Common myeloid progenitor, CD34-positive (primary cell): ENCODE data around the gene CASTOR2. TPM values are rescaled to one million over a fixed set of nuclear protein-coding genes. Genes with fewer than 3 reads are reported as not detected.
"Not testable (repeated sequence)": the region's sequence is repeated elsewhere in the genome, so short reads cannot be mapped to it uniquely, and the experiment has no call there.

ENCODE experiments used
- CTCF ChIA-PET: fragments of 350-600 bp; sonication (Branson Sonifier 250); formaldehyde crosslinking; loops from one replicate; lab custom pipeline; 2021; ENCODE audit warnings: antibody characterized with exemption; lab: Charles Lee
- POLR2A ChIA-PET: fragments of 350-600 bp; sonication (Branson Sonifier 250); formaldehyde crosslinking; loops from one replicate; lab custom pipeline; 2021; ENCODE audit warnings: antibody characterized with exemption; lab: Charles Lee
- DNase-seq, 3 donors: peaks; one replicate each; pipeline versions ENCODE4 v3.0.0 to v3.0.0-alpha.2; 2013
- H3K27ac ChIP-seq, 2 experiments: 1 replicate in 1 of 2; 2 replicates in 1 of 2; pipeline ENCODE4 v1.7.0; 2013; ENCODE audit warnings: inconsistent platforms in 2 of 2, low read length in 2 of 2, mild to moderate bottlenecking in 2 of 2, low read depth in 1 of 2, moderate library complexity in 1 of 2; ENCODE audit not compliant: severe bottlenecking in 2 of 2, insufficient read depth in 1 of 2, poor library complexity in 1 of 2
- H3K27me3 ChIP-seq, 5 experiments: replicated peaks in 2 of 5; 1 replicate in 3 of 5; 2 replicates in 2 of 5; pipeline versions ENCODE4 v1.6.1 to v1.7.0; 2013; ENCODE audit warnings: low read length in 4 of 5, mild to moderate bottlenecking in 2 of 5, moderate library complexity in 2 of 5, inconsistent platforms in 1 of 5; ENCODE audit not compliant: insufficient read depth in 5 of 5, control insufficient read depth in 4 of 5
- H3K36me3 ChIP-seq, 4 experiments: 1 replicate in 2 of 4; 2 replicates in 2 of 4; pipeline versions ENCODE4 v1.6.1 to v1.7.0; 2013; ENCODE audit warnings: low read length in 3 of 4, control low read depth in 1 of 4, mild to moderate bottlenecking in 1 of 4; ENCODE audit not compliant: control insufficient read depth in 4 of 4, insufficient read depth in 4 of 4
- H3K4me1 ChIP-seq, 4 experiments: 1 replicate in 3 of 4; 2 replicates in 1 of 4; pipeline versions ENCODE4 v1.6.1 to v1.7.1; 2013; ENCODE audit warnings: low read length in 3 of 4, mild to moderate bottlenecking in 3 of 4, control low read depth in 1 of 4, inconsistent platforms in 1 of 4, moderate library complexity in 1 of 4; ENCODE audit not compliant: control insufficient read depth in 4 of 4, insufficient read depth in 4 of 4; ENCODE audit errors: control extremely low read depth in 1 of 4
- H3K4me3 ChIP-seq, 7 experiments: 1 replicate in 4 of 7; 2 replicates in 3 of 7; pipeline versions ENCODE4 v1.5.1 to v1.7.0; 2013; ENCODE audit warnings: mild to moderate bottlenecking in 7 of 7, low read length in 6 of 7, moderate library complexity in 6 of 7, inconsistent platforms in 2 of 7, low read depth in 2 of 7, control low read depth in 1 of 7; ENCODE audit not compliant: insufficient read depth in 4 of 7, control insufficient read depth in 1 of 7; ENCODE audit errors: extremely low read depth in 1 of 7
- H3K9me3 ChIP-seq, 5 experiments: 1 replicate in 4 of 5; 2 replicates in 1 of 5; pipeline versions ENCODE4 v1.6.1 to v1.7.1; 2013; ENCODE audit warnings: low read length in 4 of 5, mild to moderate bottlenecking in 2 of 5, inconsistent platforms in 1 of 5, low read depth in 1 of 5, moderate library complexity in 1 of 5; ENCODE audit not compliant: control insufficient read depth in 4 of 5, insufficient read depth in 2 of 5; ENCODE audit errors: control extremely low read depth in 1 of 5
- WGBS: methylation state at CpG from one replicate; pipeline ENCODE4 v1.1.5; 2013; ENCODE audit not compliant: insufficient coverage; 5-methylcytosine and 5-hydroxymethylcytosine counted together
- polyA plus RNA-seq: library from polyadenylated mRNA; unstranded; fragments of 120-200 nt; gene quantifications from one replicate; pipeline ENCODE4 v1.2.1, GENCODE V29; 2013

CASTOR2 gene
- polyA plus RNA-seq, result 5.6 TPM

DNA sequence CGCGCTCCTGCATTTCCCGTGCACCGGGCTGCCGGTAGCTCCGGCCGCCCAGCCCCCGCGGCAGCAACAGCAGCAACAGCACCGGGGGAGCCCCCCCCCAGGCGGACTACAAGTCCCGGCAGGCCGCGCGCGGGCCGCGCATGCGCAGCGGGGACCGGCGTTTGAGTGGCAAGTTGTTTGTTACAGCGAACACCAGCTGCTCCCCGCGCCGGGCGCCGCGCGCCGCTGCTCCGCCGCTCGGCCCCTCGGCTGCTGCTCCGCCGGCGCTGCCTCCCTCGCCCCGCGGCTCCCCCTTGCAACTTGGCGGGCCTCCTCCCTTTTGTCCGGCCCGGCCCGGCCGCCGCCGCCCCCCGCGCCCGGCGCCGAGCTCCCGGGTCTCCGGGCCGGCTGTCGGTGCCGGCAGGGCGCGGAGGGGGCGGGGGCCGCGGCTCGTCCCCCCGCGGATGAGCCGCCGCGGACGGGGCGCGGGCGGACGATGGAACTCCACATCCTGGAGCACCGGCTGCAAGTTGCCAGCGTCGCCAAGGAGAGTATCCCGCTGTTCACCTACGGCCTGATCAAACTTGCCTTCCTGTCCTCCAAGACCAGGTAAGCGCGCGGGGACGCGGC lies at the start of gene CASTOR2:
CASTOR2 (plus strand) TSS at position 195 of the 609 bp plus-strand sequence; CDS start at position 476, 281 bp downstream.
- DNase-seq, CTCF ChIA-PET: not testable (repeated sequence)
- H3K4me3 ChIP-seq, result peak within 1 kb of the TSS in 1 of 7 experiments; percentile 23

DNA sequence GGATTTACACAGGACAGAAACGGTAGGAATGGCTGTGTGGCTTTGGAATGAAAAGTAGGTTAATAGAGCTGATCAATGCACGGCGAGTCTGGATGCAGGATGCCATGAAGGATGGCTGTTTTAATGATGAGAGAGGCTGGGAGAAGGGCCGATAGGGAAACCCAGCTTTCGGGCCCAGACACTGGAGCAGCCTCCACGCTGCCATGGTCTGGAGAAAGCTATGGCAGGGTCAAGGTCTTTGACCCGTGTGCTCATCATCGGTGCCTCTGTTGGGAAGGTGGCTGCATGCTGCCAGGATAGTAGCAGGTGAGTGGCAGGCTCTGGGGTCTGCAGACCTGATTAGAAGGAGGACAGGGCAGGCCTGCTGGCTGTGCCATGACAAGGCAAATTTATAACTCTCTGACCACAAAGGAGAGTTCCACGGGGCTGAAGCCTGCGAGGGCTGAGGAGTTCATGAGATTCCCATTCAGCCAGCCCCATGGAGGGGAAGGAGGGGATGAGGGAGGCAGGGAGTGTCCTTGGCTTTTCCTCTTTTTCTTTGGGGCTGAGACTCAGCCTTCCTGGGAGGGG lies 42.1 kb upstream of the CASTOR2 start:
- 73% methylated on average over 1 of the region's 10 CpGs for WGBS

More for the DNA sequence above, at the start of gene CASTOR2:
- H3K27ac ChIP-seq, H3K4me1 ChIP-seq, H3K9me3 ChIP-seq, H3K27me3 ChIP-seq, H3K36me3 ChIP-seq, POLR2A ChIA-PET: not testable (repeated sequence)
- WGBS, result no CpG with 5 or more reads among the region's 84 CpGs

DNA sequence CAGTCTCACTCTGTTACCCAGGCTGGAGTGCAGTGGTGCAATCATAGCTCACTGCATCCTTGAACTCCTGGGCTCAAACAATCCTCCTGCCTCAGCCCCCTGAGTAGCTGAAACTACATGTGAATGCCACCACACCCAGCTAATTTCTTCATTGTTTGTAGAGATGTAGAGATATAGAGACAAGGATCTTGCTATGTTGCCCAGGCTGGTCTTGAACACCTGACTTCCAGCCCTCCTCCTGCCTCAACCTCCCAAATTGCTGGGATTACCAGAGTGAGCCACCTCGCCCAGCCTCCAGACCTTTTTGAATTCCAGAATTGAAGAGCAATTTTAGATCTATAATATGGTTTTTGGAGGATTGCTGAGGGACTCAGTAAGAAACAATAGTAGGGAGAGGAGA lies 40.9 kb upstream of the CASTOR2 start:
- CTCF ChIA-PET, H3K4me1 ChIP-seq, H3K27ac ChIP-seq, H3K36me3 ChIP-seq, H3K27me3 ChIP-seq, POLR2A ChIA-PET, DNase-seq, H3K9me3 ChIP-seq, H3K4me3 ChIP-seq: not testable (repeated sequence)
- no CpG with 5 or more reads among the region's 1 CpG for WGBS

More for the DNA sequence above, 42.1 kb upstream of the CASTOR2 start:
- CTCF ChIA-PET, H3K4me3 ChIP-seq, H3K36me3 ChIP-seq, H3K4me1 ChIP-seq, DNase-seq, POLR2A ChIA-PET, H3K27me3 ChIP-seq, H3K9me3 ChIP-seq, H3K27ac ChIP-seq: not testable (repeated sequence)

DNA sequence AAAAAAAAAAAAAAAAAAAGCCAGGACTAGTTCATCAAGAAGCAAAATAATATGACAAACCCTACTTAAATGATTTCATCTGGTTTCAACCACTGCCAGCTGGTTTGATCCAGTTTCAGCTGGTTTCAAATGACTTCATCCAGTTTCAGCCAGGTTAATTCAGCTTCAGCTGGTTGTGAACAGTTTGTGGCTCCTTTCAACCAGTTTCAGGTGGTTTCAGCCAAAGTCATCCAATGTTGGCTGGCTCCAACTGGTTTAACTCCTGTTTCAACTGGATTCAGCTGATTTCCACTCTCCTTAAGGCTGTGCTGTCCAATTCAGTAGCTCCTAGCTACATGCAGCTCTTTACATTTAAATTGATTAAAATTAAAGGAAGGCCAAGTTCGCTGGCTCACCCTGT lies 37.5 kb upstream of the CASTOR2 start:
- POLR2A ChIA-PET, H3K27ac ChIP-seq, H3K4me3 ChIP-seq, CTCF ChIA-PET, H3K4me1 ChIP-seq, H3K9me3 ChIP-seq, H3K27me3 ChIP-seq, H3K36me3 ChIP-seq, DNase-seq: not testable (repeated sequence)
- no CpG with 5 or more reads among the region's 1 CpG for WGBS

DNA sequence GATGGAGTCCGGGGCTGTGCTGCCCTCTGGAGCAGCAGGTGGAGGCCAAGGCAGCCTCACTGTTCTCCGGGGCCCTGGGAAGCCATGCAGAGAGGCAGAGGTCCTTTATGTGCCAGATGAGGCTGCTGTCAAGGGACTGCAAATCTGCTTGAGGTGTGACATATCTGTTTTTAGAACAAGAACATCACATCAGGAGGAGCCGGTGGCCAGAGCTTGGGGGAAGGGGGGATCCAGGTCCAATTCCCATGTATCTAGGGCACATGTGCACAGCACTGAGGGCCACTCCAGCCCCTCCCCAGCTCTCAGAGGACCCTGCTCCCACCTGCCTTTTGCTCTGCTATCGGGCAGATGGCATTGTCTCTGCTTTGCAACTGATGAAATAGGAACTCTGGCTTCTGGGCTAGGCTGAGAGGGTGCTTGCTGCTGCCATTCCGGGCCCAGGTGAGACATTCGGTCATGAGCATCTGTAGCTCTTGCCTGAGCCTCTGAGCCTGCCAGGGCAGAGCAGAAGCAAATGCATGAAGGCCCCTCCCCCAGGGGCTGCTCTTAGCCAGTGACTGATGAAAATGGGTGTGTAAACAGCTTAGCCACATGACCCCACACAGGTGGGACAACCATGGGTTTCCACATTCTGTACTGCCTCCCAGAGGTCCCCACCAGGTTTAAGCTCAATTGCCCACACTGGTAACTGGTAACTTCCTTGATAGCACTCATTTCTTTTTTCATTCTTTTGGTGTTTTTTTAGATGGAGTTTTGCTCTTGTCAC lies 32.8 kb upstream of the CASTOR2 start:
- CTCF ChIA-PET, H3K36me3 ChIP-seq, POLR2A ChIA-PET, H3K27me3 ChIP-seq, H3K27ac ChIP-seq, H3K4me1 ChIP-seq, H3K4me3 ChIP-seq, DNase-seq, H3K9me3 ChIP-seq: not testable (repeated sequence)
- WGBS, result no CpG with 5 or more reads among the region's 6 CpGs

DNA sequence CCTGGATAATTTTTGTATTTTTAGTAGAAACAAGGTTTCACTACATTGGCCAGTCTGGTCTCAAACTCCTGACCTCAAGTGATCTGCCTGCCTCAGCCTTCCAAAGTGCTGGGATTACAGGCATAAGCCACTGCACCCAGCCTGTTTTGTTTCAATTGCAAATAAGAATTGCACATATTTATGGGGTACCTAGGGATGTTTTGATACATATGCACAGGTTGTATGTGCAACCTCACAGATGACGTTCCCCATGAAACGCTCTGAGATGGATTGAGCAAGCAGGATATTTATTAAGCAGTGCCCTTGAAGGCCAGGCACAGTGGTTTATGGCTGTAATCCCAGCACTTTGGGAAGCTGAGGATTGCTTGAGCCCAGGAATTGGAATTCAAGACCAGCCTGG lies 25.1 kb upstream of the CASTOR2 start:
- H3K9me3 ChIP-seq, H3K4me3 ChIP-seq, H3K4me1 ChIP-seq, H3K36me3 ChIP-seq, DNase-seq, CTCF ChIA-PET, POLR2A ChIA-PET, H3K27me3 ChIP-seq, H3K27ac ChIP-seq: not testable (repeated sequence)
- WGBS, result no CpG with 5 or more reads among the region's 2 CpGs
